Cardiac ventricle fibroblast (primary cell): ENCODE results near the gene PCDHGB3. TPM values are rescaled to one million over a fixed set of nuclear protein-coding genes. Genes with fewer than 3 reads are reported as not detected.

ENCODE experiments used
- total RNA-seq: library from RNA; depleted of rRNA; stranded (reverse); fragments of >200 nt; gene quantifications from 2 replicates; pipeline ENCODE4 v1.2.3, GENCODE V29; 2015

PCDHGB3 gene
- 3.2 and 3.8 TPM in 2 replicates for total RNA-seq

DNA sequence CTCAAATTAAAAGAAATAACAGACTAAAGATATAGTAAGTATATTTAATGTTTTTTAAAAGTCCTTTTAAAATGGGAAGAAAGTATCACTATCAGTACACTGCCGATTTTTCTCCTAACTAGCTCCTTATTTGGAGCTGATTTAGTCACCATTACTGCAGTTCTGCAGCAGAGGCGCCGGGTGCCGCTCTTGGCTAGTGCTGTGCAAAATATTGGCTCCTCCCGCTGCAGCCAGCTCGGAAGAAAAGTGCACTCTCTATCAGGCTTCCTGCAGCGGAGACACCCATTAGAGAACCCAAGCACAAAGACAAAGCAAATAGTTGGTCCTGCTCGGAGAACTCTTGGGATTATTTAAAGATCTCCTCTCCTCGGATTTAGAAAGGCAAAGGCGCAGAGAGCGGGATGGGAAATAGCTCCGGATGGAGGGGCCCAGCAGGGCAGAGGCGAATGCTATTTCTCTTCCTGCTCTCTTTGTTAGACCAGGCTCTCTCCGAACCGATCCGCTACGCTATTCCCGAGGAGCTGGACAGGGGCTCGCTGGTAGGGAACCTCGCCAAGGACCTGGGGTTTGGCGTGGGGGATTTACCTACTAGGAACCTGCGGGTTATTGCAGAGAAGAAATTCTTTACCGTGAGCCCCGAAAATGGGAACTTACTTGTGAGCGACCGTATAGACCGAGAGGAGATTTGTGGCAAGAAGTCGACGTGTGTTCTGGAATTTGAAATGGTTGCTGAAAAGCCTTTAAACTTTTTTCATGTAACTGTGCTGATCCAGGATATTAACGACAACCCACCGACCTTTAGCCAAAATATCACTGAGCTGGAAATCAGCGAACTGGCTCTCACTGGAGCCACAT lies at the start of gene PCDHGB3:
Gene PCDHGB3 (plus strand): TSS at position 249 of the 855 bp plus-strand sequence. CDS start 153 bp downstream, at position 402.

DNA sequence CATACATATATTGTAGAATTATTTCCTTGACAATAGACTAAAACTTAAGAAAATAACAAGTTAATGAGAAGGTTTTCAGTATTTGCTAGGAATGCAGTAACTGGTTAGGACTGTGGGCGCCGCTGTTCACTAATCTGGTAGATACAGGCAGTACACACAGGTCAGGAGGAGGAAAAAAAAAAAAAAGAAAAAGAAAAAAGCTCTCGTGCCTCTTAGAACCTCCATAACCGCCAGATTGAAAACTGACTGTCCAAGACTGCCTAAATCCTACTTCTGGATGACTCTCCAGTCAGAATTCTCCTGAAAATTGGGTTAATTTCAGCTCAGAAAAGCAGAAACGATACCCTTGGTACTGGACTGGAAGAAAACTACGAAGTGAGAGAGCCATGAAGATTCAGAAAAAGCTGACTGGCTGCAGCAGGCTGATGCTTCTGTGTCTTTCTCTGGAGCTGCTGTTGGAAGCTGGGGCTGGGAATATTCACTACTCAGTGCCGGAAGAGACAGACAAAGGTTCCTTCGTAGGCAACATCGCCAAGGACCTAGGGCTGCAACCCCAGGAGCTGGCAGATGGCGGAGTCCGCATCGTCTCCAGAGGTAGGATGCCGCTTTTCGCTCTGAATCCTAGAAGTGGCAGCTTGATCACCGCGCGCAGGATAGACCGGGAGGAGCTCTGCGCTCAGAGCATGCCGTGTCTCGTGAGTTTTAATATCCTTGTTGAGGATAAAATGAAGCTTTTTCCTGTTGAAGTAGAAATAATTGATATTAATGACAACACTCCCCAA lies 39.6 kb upstream of the PCDHGB3 start, which contains the start of gene PCDHGA1:
Gene PCDHGA1 (plus strand): TSS at position 216 of the 782 bp plus-strand sequence.

DNA sequence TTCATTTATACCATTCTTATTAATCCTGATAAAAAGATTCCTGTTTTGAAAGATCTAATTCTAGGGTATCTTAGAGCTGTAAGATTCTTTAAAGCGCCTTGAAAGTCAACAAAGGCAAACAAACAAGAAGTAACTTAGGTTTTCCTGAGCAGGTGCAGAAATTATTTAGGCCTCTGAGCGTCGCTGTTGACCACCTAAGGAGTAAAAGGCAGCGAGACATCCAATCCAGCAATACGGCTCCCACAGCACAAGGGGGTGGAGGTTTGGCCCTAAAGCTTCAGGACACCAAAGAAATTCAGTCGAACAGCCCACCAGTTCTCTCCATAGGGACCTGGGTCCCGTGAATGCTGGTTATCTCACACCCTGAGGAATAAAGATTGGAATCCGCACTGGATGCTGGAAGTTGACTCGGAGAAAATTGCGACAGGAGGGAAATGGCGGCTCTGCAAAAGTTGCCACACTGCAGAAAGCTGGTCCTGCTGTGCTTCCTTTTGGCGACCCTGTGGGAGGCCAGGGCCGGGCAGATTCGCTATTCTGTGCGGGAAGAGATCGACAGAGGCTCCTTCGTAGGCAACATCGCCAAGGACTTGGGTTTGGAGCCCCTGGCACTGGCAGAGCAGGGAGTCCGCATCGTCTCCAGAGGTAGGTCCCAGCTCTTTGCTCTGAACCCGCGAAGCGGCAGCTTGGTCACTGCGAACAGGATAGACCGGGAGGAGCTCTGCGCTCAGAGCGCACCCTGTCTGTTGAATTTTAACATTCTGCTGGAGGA lies 31.3 kb upstream of the PCDHGB3 start, which contains the start of gene PCDHGA2:
Gene PCDHGA2 (plus strand): TSS at position 223 of the 769 bp plus-strand sequence.

DNA sequence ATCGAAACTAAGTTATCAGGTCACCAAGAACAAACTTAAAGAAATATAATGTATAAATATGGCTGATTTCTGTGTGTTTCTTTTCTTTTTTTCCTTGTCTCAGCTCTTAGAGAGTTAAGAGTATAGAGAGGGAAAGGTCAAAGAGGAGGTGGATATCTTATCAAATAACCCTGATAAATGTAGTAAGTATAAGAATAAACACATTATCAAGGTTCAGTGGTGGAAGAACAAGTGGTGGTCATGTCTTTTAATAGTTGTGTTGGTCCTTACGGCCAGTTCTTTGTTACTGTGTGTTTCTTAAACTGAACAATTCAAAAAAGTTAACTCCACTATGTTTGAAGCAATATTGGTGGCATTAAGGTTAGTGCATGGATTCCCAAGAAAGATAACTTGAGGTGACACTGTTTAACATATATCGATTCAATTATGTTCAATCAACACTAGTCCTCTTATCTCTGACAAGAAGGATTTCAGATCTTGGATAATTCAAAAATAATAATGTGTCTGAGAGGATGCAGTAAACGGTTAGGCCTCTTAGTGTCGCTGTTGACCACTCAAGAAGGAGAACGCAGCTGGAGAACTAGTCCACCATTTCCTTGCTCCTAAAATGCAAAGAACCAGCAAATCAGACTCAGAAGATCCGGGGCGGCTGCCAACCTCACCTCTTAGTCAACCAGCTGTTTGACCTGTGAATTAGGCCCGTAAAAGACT lies 26.6 kb upstream of the PCDHGB3 start, which contains the start of gene PCDHGA3:
Gene PCDHGA3 (plus strand): TSS at position 588 of the 711 bp plus-strand sequence. CDS start 205 bp downstream, outside the sequence.

DNA sequence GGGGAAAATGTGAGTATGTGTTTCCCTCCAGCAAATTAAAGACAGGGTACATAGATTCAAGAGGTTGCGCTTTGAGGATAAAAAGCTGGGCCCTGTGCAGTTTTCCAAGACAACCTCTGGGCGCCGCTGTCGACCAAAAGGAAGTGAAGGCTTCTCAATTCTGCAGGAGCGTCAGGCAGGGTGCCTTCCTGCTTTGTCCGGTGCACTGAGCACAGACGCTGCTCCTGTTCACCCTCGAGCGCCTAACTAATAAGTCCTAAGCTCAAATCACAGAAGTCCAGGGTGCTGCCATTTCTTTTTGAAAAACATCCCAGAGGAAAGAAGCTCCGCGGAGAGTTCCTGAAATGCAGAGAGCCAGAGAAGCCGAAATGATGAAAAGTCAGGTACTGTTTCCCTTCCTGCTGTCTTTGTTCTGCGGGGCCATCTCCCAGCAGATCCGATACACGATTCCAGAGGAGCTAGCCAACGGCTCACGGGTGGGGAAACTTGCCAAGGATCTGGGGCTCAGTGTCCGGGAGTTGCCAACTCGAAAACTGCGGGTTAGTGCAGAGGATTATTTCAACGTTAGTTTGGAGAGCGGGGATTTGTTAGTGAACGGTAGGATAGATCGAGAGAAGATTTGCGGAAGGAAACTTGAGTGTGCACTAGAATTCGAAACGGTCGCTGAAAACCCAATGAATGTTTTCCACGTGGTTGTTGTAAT lies 20.0 kb upstream of the PCDHGB3 start, which contains the start of gene PCDHGB1:
Gene PCDHGB1 (plus strand): TSS at position 183 of the 703 bp plus-strand sequence. CDS start 162 bp downstream, at position 345.

DNA sequence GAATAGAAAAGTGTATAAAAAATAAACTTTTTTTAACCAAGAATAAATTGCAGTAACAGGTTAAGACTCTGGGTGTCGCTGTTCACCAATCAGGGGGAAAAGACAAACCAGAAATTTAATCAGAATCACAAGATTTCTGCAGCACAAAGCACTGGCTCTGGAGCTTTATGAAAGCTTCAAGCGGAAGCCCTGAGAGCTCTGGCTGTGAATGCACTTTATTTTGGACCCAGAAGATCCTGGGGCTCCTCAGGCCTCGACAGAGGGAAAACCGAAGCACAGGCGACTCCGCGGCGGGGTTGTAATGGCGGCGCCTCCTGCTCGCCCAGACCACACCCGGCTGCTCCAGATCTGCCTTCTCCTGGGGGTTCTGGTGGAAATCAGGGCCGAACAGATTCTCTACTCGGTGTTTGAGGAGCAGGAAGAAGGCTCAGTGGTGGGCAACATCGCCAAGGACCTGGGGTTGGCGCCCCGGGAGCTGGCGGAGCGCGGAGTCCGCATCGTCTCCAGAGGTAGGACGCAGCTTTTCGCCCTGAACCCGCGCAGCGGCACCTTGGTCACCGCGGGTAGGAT lies 15.1 kb upstream of the PCDHGB3 start, which contains the start of gene PCDHGA4:
Gene PCDHGA4 (plus strand): TSS at position 122 of the 570 bp plus-strand sequence. CDS start 87 bp downstream, at position 209.

DNA sequence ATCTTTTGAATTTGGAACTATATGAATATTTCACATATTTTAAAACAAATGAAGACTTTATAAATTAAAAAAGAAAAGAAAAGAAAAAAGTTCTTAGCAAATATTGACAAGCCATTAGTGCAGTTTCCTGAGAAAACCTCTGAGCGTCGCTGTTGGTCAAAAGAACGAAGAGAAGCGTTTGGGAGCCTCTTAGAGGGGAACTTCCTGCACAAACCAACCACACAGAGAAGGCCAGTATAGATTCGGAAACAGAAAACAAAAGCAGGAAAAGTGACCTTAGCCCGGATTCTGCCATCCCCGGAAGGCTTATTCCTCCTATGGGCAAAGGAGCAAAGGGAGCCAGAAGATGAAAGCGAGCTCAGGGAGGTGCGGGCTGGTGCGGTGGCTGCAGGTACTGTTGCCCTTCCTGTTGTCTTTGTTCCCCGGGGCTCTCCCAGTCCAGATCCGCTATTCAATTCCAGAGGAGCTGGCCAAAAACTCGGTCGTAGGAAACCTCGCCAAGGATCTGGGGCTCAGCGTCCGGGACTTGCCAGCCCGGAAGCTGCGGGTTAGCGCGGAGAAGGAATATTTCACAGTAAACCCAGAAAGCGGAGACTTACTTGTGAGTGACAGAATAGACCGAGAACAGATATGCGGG lies 10.1 kb upstream of the PCDHGB3 start, which contains the start of gene PCDHGB2:
Gene PCDHGB2 (plus strand): TSS at position 205 of the 637 bp plus-strand sequence. CDS start 142 bp downstream, at position 347.

DNA sequence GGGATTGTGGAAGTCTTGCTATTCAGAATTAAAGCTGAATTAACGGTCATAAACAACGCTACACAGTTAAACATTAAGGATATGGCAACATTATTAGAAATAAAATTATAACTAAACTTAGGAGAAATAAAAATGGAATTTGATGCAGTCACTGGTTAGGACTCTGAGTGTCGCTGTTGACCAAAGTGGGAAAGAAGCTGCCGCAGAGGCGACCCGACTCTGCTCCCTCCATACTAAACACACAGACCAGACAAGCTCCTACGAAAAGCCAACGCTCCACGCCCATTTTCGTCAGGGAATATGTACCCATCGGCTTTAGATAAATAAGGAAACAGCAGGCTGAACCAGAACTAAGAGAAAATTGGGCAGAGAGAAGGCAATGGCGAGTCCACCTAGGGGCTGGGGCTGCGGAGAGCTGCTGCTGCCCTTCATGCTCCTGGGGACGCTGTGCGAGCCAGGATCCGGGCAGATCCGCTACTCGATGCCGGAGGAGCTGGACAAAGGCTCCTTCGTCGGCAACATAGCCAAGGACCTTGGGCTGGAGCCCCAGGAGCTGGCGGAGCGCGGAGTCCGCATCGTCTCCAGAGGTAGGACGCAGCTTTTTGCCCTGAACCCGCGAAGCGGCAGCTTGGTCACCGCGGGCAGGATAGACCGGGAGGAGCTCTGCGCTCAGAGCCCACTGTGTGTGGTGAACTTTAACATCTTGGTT lies 5.9 kb upstream of the PCDHGB3 start, which contains the start of gene PCDHGA5:
Gene PCDHGA5 (plus strand): TSS at position 211 of the 709 bp plus-strand sequence. CDS start 169 bp downstream, at position 380.

DNA sequence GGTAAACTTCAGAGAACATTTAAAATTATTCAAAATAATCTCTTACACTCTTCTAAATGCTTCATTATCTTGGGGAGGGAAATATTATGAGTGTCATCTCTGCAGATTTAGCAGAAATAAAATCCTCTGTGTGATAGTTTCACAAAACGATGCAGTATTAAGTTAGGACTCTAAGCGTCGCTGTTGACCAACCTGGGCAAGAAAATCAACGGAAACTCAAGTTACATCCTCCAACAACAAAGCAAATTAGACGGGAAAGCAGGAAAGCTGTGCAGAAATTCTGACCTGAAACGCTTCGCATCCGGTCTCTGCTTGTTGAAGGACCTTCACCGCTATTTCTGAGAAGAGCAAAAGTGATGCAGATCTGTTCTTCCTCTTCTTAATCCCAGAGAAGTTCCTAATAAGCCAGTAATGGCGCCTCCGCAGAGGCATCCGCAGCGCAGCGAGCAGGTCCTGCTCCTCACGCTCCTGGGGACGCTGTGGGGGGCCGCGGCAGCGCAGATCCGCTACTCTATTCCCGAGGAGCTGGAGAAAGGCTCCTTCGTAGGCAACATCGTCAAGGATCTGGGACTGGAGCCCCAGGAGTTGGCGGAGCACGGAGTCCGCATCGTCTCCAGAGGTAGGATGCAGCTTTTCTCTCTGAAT lies 3.8 kb downstream of the PCDHGB3 start, which contains the start of gene PCDHGA6:
Gene PCDHGA6 (plus strand): TSS at position 219 of the 645 bp plus-strand sequence. CDS start 193 bp downstream, at position 412.

DNA sequence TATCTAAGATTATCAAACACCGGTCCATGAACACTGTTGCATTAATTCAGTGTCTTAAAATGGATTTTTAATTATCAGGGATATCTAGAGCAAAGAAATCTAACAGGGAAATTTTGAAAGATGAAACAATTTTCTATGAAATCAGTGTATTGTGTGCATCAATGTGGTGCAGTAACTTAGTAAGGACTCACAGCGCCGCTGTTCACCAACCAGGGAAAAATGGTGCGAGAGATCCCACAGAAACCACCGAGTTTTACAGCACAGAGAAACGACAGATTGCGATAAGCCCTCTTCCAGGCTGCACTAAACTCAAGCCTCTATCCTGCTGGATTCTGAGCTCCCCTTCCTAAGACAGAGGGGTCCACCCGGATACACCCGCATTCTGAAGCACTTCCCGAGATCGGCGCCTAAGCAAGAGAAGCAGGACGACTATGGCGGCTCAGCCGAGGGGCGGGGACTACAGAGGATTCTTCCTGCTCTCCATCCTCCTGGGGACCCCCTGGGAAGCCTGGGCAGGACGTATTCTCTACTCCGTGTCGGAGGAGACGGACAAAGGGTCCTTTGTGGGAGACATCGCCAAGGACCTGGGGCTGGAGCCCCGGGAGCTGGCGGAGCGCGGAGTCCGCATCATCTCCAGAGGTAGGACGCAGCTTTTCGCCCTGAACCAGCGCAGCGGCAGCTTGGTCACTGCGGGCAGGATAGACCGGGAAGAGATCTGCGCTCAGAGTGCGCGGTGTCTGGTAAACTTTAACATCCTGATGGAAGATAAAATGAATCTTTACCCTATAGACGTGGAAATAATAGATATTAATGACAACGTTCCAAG lies 12.6 kb downstream of the PCDHGB3 start, which contains the start of gene PCDHGA7:
Gene PCDHGA7 (plus strand): TSS at position 274 of the 826 bp plus-strand sequence. CDS start 158 bp downstream, at position 432.

DNA sequence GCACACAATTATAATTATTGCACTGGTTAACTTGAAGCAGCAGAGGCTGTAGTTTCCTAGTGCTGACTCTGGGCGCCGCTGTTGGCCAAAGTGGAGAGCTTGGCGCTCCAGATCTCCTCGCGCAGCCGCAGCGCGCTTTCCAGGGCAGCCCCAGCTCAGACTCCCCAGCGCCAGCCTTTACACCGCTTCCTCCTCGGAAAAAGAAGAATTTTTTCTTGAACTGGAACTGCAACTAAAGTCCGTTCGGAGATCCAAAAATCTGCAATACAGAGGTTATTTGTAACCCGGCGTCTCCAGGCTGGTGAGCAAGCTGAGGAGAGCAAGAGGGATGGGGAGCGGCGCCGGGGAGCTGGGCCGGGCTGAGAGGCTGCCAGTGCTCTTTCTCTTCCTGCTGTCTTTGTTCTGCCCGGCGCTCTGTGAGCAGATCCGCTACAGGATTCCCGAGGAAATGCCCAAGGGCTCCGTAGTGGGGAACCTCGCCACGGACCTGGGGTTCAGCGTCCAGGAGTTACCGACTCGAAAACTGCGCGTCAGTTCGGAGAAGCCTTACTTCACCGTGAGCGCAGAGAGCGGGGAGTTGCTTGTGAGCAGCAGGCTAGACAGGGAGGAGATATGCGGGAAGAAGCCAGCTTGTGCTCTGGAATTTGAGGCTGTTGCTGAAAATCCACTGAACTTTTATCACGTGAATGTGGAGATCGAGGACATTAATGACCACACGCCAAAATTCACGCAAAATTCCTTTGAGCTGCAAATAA lies 17.7 kb downstream of the PCDHGB3 start, which contains the start of gene PCDHGB4:
Gene PCDHGB4 (plus strand): TSS at position 142 of the 755 bp plus-strand sequence. CDS start 187 bp downstream, at position 329.

DNA sequence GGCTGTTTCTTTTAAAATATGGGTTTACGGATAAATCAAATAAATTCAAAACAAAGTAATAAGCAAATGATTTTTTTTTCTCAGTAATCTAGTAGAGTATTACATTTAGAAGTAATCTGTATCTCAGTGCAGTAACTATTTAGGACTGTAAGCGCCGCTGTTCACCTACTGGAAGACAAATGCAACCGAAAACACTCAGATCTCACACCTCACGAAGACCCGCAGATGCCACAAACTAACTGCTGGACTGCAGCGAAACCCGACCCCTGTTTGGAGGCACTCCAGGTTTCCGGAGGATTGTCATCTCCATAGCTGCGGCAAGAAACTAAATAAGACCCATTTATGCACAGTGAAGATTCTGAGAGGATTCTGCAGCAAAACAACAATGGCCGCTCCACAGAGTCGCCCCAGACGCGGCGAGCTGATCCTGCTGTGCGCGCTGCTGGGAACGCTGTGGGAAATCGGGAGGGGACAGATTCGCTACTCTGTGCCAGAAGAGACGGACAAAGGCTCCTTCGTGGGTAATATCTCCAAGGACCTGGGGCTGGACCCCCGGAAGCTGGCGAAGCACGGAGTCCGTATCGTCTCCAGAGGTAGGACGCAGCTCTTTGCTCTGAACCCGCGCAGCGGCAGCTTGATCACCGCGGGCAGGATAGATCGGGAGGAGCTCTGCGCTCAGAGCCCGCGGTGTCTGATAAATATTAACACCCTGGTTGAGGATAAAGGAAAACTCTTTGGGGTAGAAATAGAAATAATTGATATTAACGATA lies 22.6 kb downstream of the PCDHGB3 start, which contains the start of gene PCDHGA8:
Gene PCDHGA8 (plus strand): TSS at position 205 of the 770 bp plus-strand sequence. CDS start 181 bp downstream, at position 386.

DNA sequence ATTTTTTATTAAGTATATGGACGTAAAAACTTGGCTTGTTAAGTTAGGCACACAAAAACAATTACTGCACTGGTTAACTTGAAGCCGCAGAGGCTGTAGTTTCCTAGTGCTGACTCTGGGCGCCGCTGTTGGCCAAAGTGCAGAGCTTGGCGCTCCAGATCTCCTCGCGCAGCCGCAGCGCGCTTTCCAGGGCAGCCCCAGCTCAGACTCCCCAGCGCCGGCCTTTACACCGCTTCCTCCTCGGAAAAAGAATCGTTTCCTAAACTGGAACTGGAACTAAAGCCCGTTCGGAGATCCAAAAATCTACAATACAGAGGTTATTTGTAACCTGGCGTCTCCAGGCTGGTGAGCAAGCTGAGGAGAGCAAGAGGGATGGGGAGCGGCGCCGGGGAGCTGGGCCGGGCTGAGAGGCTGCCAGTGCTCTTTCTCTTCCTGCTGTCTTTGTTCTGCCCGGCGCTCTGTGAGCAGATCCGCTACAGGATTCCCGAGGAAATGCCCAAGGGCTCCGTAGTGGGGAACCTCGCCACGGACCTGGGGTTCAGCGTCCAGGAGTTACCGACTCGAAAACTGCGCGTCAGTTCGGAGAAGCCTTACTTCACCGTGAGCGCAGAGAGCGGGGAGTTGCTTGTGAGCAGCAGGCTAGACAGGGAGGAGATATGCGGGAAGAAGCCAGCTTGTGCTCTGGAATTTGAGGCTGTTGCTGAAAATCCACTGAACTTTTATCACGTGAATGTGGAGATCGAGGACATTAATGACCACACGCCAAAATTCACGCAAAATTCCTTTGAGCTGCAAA lies 27.9 kb downstream of the PCDHGB3 start, which contains the start of gene PCDHGB5:
Gene PCDHGB5 (plus strand): TSS at position 192 of the 796 bp plus-strand sequence. CDS start 181 bp downstream, at position 373.

DNA sequence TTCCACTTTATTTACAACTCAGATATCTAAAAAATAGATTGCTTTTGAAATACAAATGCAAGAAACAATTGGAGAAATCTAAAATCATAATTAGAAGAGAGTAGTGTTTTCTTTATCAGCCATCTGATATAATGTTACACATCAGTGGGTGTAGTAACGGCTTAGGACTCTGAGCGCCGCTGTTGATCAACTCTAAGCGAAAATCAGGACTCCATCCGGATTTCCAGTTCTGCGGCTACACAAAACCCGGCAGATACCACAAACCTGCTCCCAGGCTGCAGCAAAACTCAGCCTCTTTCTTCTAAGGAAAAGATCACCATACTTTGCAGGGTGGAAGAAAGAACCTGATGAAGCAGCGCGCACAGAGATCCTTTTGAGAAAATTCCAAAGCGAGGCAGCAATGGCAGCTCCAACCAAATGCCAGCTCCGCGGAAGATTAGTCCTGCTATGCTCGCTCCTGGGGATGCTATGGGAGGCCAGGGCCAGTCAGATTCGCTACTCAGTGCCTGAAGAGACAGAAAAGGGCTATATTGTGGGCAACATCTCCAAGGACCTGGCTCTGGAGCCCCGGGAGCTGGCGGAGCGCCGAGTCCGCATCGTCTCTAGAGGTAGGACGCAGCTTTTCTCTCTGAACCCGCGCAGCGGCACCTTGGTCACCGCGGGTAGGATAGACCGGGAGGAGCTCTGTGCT lies 32.7 kb downstream of the PCDHGB3 start, which contains the start of gene PCDHGA9:
Gene PCDHGA9 (plus strand): TSS at position 226 of the 691 bp plus-strand sequence. CDS start 175 bp downstream, at position 401.

